ENCODE results near the gene PPIP5K1. TPM values are rescaled to one million over a fixed set of nuclear protein-coding genes. Genes with fewer than 3 reads are reported as not detected.
"Not testable (repeated sequence)": the region's sequence is repeated elsewhere in the genome, so short reads cannot be mapped to it uniquely, and the experiment has no call there.

Gene PPIP5K1
- 9.9 TPM for total RNA-seq

- not testable (repeated sequence) for H3K4me3 ChIP-seq (ENCODE audit: low read length); H3K9me3 ChIP-seq (ENCODE audit: low read depth, low read length); H3K27me3 ChIP-seq (ENCODE audit: insufficient read depth, low read length)
Measured at GRCh38 chr15:43589778-43590466, at the start of gene PPIP5K1. Gene PPIP5K1, minus strand, starts transcription at chr15:43590208. Its CDS starts 5,704 bp downstream, at chr15:43584504.

GRCh38 chr15:43638464-43639204 is 48.6 kb upstream of the PPIP5K1 start:
- not testable (repeated sequence) for H3K4me3 ChIP-seq (ENCODE audit: low read length); H3K27me3 ChIP-seq (ENCODE audit: insufficient read depth, low read length); H3K9me3 ChIP-seq (ENCODE audit: low read depth, low read length)

More at GRCh38 chr15:43589778-43590466, at the start of gene PPIP5K1:
- H3K4me1 ChIP-seq (ENCODE audit: insufficient read depth, low read length) = not testable (repeated sequence)

GRCh38 chr15:43626937-43627336 is 36.9 kb upstream of the PPIP5K1 start:
- H3K4me3 ChIP-seq (ENCODE audit: low read length); H3K9me3 ChIP-seq (ENCODE audit: low read depth, low read length); H3K27me3 ChIP-seq (ENCODE audit: insufficient read depth, low read length); H3K4me1 ChIP-seq (ENCODE audit: insufficient read depth, low read length): not testable (repeated sequence)

More at GRCh38 chr15:43638464-43639204, 48.6 kb upstream of the PPIP5K1 start:
- H3K4me1 ChIP-seq (ENCODE audit: insufficient read depth, low read length) = not testable (repeated sequence)

GRCh38 chr15:43625106-43625505 is 35.1 kb upstream of the PPIP5K1 start:
- no peaks in the 10 kb centered on the region for H3K27me3 ChIP-seq (ENCODE audit: insufficient read depth, low read length)
- H3K4me1 ChIP-seq (ENCODE audit: insufficient read depth, low read length) = no peaks in the 10 kb centered on the region
- H3K9me3 ChIP-seq (ENCODE audit: low read depth, low read length) = no peaks in the 10 kb centered on the region
- no peak overlapping the region for H3K4me3 ChIP-seq (ENCODE audit: low read length)

- H3K27me3 ChIP-seq (ENCODE audit: insufficient read depth, low read length); H3K9me3 ChIP-seq (ENCODE audit: low read depth, low read length); H3K4me1 ChIP-seq (ENCODE audit: insufficient read depth, low read length); H3K4me3 ChIP-seq (ENCODE audit: low read length): not testable (repeated sequence)
Measured at GRCh38 chr15:43622068-43622799, 32.2 kb upstream of the PPIP5K1 start.

- not testable (repeated sequence) for H3K27me3 ChIP-seq (ENCODE audit: insufficient read depth, low read length); H3K4me1 ChIP-seq (ENCODE audit: insufficient read depth, low read length); H3K9me3 ChIP-seq (ENCODE audit: low read depth, low read length); H3K4me3 ChIP-seq (ENCODE audit: low read length)
Measured at GRCh38 chr15:43618700-43619099, 28.7 kb upstream of the PPIP5K1 start, which contains the start of gene STRC. Gene STRC, minus strand, starts transcription at chr15:43618800. Its CDS starts 78 bp downstream, at chr15:43618722.

GRCh38 chr15:43617750-43618149 is 27.7 kb upstream of the PPIP5K1 start:
- H3K4me1 ChIP-seq (ENCODE audit: insufficient read depth, low read length); H3K4me3 ChIP-seq (ENCODE audit: low read length); H3K27me3 ChIP-seq (ENCODE audit: insufficient read depth, low read length): not testable (repeated sequence)

GRCh38 chr15:43602233-43602632 is 12.2 kb upstream of the PPIP5K1 start:
- not testable (repeated sequence) for H3K4me3 ChIP-seq (ENCODE audit: low read length); H3K4me1 ChIP-seq (ENCODE audit: insufficient read depth, low read length); H3K9me3 ChIP-seq (ENCODE audit: low read depth, low read length); H3K27me3 ChIP-seq (ENCODE audit: insufficient read depth, low read length)

More at GRCh38 chr15:43617750-43618149, 27.7 kb upstream of the PPIP5K1 start:
- H3K9me3 ChIP-seq (ENCODE audit: low read depth, low read length) = not testable (repeated sequence)

- not testable (repeated sequence) for H3K9me3 ChIP-seq (ENCODE audit: low read depth, low read length); H3K4me1 ChIP-seq (ENCODE audit: insufficient read depth, low read length); H3K27me3 ChIP-seq (ENCODE audit: insufficient read depth, low read length); H3K4me3 ChIP-seq (ENCODE audit: low read length)
Measured at GRCh38 chr15:43600200-43600599, 10.2 kb upstream of the PPIP5K1 start.

- not testable (repeated sequence) for H3K9me3 ChIP-seq (ENCODE audit: low read depth, low read length); H3K4me1 ChIP-seq (ENCODE audit: insufficient read depth, low read length); H3K4me3 ChIP-seq (ENCODE audit: low read length); H3K27me3 ChIP-seq (ENCODE audit: insufficient read depth, low read length)
Measured at GRCh38 chr15:43599131-43599530, 9.1 kb upstream of the PPIP5K1 start.

- H3K27me3 ChIP-seq (ENCODE audit: insufficient read depth, low read length); H3K4me3 ChIP-seq (ENCODE audit: low read length); H3K4me1 ChIP-seq (ENCODE audit: insufficient read depth, low read length); H3K9me3 ChIP-seq (ENCODE audit: low read depth, low read length): not testable (repeated sequence)
Measured at GRCh38 chr15:43593328-43594190, 3.6 kb upstream of the PPIP5K1 start, which contains the start of gene CKMT1B. Gene CKMT1B, plus strand, starts transcription at chr15:43594027. Its CDS starts 192 bp downstream, at chr15:43594219.

GRCh38 chr15:43592841-43593240 is 2.8 kb upstream of the PPIP5K1 start:
- H3K27me3 ChIP-seq (ENCODE audit: insufficient read depth, low read length); H3K4me3 ChIP-seq (ENCODE audit: low read length); H3K9me3 ChIP-seq (ENCODE audit: low read depth, low read length); H3K4me1 ChIP-seq (ENCODE audit: insufficient read depth, low read length): not testable (repeated sequence)

GRCh38 chr15:43574607-43575006 is 15.4 kb downstream of the PPIP5K1 start:
- not testable (repeated sequence) for H3K9me3 ChIP-seq (ENCODE audit: low read depth, low read length); H3K27me3 ChIP-seq (ENCODE audit: insufficient read depth, low read length)

GRCh38 chr15:43566615-43567014 is 23.4 kb downstream of the PPIP5K1 start:
- H3K4me1 ChIP-seq (ENCODE audit: insufficient read depth, low read length); H3K4me3 ChIP-seq (ENCODE audit: low read length); H3K9me3 ChIP-seq (ENCODE audit: low read depth, low read length); H3K27me3 ChIP-seq (ENCODE audit: insufficient read depth, low read length): not testable (repeated sequence)

More at GRCh38 chr15:43574607-43575006, 15.4 kb downstream of the PPIP5K1 start:
- H3K4me1 ChIP-seq (ENCODE audit: insufficient read depth, low read length); H3K4me3 ChIP-seq (ENCODE audit: low read length): not testable (repeated sequence)
